ENCODE measurements around the gene TRDMT1.

The TRDMT1 gene

DNA sequence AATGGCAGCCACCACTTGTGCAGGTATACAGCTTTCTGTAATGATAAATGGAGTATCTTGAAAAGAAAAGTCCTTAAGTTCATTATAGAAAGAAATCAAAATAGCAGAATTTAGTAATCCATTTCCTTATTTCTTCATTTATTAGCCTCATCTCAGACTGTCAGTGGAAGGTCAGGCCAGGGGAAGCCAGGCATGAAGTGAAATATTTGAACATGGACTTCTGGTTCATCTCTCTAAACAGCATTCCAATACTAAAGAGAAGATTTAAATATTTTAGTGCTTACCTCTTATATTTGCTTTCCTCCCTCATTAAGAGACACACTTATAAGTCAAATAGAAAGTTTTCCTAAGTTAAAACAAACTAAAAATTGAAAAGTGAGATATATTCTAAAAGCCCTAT, 26.8 kb downstream of the TRDMT1 start:
- no peak for DNase-seq (ENCODE audit: low read depth)

DNA sequence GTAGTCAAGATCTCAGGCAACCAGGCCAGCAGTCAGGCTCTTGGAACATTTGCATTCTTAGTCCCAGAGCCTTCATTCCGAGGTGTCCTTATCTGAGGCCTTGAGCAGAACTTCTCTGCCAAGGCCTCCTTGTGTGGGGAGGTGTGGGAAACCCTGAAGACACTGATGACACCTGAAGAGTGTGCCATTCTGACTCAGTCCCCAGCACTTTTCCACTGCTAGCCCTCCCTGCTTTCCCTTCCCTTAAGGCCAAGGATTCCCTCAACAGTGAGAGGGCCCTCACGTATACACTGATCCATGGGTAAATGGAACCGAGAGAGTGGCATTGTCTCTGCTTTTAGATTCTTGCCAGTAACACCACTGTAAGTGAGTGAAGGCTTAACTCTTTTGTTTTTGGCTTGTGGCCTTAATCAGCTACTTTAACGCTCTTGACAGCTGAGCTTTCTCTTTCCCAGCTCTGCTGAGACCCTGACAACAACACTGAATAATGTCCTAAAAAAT, 30.3 kb downstream of the TRDMT1 start:
- DNase-seq (ENCODE audit: low read depth): no peak

DNA sequence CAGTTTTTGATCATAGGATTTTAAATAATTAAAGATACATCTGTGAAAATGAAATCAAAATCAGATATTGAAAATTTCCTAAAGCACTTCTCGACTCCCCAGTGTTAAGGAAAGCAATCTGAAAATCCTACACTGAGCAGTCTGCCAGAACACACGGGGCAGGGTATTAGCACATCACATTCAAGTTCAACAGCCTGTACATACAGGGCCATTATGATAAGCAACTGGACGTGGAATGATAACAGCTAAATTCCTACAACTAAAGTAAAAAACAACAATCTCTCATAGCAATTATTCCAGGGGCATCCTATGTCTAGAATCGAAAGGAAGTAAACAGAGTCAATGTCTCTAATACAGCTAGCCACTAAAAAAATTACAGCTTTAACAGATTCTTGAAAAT, 31.7 kb downstream of the TRDMT1 start:
- no peak for DNase-seq (ENCODE audit: low read depth)

DNA sequence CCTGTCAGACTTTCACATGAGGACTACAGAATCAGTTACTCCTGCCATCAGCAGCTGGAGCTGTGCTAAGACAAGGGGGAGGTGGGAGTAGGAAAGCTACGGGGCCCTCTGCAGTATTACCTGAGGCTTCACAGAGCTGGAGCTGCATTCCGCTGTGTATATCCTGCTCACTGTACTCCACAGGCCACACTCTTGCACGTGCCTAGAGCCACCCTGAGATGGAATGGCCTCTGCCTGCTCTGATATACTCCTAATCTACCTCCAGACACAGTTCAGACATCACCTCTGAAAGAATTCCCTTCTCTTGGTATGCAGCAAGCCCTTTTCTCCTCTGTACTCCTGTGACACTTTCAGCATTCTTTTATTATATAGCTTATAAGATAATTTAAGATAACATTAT, 34.8 kb downstream of the TRDMT1 start:
- DNase-seq (ENCODE audit: low read depth): no peak

DNA sequence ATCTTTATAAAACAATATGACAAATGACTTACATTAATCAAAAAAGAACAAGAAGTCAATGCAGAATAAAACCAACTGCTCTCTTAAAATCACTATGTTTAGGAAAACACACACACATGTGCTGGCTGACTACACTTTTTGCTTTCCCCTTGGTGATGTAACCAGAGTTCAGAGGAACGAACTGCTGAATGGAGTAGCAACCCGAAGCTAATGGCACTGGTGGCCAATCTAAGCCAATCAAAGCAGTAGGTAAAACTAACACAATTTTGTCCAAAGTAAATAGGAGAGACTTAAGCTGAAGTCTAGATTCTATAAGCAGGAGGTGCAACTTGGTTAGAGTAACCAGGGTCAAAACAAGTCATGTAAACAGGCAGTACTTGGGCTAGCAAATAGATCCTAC, 38.6 kb downstream of the TRDMT1 start:
- no peak for DNase-seq (ENCODE audit: low read depth)

DNA sequence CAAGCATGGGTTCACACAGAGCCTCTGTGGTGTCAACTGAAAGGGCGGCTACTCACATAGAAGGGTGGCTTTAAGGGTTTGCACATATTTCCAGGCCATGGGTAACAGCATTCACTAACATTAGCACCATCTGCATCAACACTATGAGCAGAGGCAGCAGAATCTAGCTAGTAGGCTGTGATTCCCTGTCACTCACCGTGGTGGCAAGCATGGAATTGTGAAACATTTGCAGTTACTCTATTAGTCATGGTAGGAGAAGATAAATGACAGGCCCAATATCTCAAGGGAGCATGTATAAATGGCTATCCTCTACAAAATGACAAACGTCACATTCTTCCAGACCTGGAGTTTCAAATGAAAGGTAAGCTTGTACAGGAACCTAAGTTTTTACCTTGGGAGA, 39.7 kb downstream of the TRDMT1 start:
- DNase-seq (ENCODE audit: low read depth): no peak

DNA sequence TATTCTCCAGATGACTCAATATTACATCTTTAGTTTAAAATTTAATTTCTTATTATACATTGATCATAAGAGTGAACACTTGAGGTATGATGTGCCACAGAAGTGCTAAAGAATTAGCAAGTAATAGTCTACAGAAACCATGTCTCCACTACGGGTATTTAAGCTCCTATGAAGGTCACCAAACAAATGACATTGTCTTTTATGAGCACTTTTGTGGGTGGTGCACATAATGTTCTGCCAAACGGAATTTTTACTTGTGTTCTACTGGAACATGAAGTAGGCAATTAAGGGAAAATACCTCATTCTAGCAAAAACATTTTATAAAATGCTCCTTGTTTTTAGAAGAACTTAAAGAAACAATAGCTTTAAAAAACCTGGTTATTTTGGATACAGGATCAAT, 44.4 kb downstream of the TRDMT1 start:
- DNase-seq (ENCODE audit: low read depth): no peak

DNA sequence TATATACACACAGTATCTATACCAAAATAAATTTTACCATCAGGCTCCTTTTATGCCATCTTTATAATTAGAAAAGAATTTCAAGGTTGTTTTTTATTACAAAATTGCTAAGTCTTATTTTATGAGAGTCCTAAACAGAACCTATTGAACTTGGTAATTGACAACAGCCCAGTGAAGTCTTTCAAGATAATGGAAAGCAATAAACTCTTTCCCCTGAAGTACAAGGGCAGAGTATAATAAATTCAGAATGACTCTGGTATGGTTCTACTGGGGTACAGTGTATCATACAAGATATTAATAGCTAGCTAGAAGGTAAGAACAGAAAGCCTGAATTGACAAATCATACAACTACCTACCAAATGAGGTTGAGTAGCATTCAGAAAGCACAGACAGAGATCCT, 45.6 kb downstream of the TRDMT1 start:
- DNase-seq (ENCODE audit: low read depth): no peak

DNA sequence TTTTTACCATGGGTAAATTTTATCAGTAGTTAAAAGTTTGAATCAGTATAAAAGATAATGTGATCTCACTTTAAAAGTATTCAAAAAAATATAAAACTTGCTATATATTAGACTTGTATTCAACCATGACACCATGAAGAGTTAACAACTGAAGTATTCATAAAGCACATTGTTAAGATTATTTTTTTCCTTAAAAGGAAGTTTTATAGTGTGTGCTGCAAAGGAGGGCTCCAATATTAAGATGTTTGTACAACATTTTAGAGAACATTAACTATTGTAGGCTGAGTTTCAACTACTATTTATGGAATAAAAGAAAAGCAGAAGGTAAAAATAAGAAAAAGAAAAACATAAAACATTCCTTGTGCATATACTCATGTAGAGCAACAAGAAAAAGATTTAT, 47.4 kb downstream of the TRDMT1 start:
- DNase-seq (ENCODE audit: low read depth): no peak

DNA sequence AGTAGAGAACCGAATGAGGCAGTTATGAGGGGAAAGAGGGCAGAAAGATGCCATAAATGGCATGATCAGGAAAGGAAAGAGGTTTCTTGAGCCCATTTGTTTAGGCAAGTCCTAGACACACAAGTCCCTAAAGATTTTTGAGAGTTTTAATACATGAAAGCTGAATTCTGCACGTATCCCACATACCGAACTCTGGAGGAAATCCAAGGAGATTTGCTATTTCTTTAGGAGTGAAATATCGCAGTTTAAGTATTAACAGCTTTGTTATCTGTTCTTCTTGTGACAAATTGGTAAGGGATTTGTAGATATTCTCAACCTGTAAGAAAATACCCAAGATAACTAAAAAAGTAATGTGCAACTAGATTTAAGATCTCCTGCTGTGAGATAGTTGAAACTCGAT, 48.2 kb downstream of the TRDMT1 start:
- no peak for DNase-seq (ENCODE audit: low read depth)

DNA sequence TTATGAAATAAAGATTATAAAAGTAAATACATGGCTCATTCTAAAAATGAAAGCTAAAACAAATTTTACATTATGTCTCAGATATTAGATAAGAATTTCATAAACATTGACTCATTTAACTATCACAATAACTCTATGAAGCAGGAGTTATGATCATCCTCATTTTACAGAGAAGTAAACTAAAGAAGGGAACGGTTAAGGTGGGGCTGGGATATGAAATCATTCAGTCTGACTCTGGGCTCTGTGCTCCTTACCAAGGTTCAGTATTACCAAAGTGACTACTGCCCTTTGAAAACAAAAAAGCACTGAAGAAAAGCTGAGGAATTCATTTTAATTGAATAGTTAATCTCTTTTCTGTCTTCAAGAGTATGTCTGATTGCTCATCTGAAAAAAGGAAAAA, 49.8 kb downstream of the TRDMT1 start:
- DNase-seq (ENCODE audit: low read depth): no peak

DNA sequence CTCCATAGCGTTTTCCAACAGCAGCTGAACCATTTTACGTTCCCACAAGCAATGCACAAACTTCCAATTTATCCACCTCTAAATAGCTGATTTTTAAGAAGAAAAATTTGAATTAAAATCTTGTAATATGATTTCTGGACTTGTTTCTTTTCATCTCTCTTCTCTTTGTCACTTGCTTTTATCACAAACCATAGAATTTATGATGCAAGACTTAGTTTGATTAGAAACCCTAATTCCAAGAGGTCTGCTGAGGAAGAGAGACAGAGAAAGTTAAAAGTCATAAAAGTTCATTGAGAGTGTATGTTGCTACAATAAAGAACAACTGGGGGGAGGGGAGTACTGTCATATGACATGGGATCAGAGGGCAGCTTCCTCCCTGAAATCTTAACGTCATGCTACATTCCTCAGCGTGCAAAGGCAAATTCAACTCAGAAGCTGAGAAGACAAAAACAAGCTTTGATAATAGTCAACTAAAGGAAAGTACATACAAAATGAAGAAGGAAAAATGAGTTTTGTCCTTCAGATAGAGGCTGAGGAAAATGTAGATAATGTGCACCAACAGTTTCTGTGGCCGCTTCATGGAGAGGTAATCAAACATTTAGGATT, 53.5 kb downstream of the TRDMT1 start:
- DNase-seq (ENCODE audit: low read depth): no peak

DNA sequence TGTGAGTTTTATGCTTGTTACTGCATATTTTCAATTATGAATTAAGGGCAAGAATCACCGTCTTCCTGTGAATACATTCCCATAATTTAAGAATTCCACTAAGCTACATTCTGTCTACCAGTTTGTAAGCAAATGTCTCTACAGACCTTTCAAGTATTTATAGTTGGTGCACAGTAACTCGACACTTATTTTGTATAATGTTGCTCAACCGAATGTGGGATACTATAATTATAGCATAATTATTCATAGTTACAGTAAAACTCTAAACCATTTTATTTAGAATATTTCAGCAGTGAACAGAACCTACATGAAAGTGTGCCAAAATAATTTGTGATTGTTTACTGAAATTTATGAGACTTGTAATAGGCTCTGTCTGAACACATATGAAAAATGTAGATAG, 54.6 kb downstream of the TRDMT1 start:
- no peak for DNase-seq (ENCODE audit: low read depth)

DNA sequence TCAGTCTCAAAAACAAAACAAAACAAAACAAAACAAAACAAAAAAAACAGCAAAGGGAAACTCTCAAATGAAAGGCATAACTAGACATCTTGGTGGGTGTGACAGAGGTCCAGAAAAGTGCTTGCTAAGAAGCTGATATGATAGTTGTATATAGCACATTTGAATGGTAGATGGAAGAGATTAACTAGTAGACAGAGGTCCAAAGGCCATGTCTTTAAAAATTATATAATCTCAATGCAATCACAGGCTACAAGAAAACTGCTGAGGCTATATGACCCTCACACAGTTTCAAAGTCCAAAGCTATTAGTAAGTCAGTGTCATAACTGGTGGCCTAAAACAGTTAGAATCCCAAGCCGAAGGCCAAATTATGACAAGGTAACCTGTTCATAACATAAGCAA, 56.2 kb downstream of the TRDMT1 start:
- DNase-seq (ENCODE audit: low read depth): no peak

DNA sequence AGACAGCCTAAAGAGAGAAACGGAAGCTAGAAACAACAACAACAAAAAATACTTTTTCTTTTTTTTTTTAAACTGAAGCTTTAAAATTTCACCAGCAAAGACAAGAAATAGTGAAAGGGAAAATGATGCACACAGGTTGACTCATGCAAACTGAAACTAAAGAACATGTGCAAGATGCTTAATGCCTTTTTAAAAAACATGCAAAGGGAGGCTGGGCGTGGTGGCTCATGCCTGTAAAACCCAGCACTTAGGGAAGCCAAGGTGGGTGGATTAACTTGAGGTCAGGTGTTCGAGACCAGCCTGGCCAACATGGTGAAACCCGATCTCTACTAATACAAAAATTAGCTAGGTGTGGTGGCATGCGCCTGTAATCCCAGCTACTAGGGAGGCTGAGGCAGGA, 56.7 kb downstream of the TRDMT1 start:
- DNase-seq (ENCODE audit: low read depth): no peak

DNA sequence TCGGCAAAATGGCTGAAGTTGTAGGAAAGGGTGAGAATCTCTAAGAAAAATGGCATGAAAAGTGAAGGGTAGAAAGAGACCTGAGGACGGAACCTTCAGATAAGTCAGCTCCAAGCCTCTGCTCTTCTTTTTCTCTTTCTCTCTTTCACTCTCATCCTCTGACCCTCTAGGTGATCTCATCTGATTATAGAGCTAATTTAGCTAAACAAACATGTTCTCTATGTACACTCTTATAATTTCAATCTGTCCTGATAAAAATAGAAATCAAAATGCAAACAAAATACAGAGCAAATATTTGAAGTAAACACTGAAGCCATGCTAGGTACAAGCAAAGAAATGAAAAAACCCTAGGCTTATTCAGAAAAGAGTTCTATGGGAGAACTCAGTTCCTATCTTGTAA, 57.4 kb downstream of the TRDMT1 start:
- DNase-seq (ENCODE audit: low read depth): no peak

DNA sequence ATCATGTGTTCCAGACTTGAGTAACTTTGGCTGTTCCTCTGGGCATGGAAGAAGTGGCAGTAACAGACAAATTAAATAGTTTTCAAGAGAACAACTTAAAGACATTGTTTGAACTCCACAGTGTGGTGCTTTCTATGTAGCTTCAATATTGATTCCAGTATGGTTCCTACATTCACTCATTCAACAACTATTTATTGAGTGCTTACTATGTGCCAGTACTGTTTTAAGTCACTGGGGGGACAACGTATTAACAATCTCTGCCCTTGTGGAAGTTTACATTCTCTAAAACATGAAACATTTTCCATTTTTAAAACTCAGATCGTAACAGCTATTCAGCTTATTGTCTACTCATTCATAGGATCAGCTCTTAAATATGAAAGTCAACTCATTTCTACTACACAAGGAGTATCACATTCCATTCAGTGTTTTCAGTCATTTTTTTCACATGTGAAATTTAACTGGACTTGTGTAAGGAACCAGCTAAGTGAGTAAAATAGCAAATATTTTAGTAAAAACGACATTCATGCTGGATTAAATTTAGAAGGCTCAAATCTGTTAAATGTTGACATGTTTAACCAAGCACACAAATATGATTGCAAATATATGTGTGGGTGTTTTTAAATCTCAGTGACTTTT, 58.3 kb downstream of the TRDMT1 start:
- DNase-seq (ENCODE audit: low read depth): no peak

DNA sequence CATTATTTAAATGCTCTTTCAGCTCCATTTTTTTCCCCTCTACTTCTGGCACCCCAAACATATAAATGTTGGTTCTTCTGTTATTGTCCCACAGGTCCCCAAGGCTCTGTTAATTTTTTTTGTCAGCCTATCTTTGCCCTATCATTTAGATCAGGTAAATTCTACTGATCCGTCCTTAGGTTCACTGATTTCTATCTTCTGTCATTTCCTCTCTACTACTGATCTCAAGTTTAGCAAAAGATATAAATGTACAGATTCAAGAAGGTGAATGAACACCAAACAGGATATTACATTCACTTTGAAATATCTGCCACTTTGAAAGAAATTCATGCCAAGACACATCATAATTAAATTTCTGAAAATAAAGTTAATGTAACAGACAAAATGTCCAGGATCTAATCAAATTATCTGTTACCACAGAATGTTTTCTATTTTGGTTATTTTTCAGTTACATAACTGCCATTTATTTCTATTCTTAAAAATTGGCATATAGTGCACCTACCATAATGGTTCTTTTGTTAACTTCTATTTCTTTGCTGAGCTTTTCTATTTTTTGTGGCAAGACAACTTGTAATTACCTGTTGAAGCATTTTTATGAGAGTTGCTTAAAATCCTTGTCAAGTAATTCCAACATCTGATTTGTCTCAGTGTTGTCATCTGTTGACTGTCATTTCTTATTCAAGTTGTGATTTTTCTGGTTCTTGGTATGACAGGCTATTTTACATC, 59.8 kb downstream of the TRDMT1 start:
- no peak for DNase-seq (ENCODE audit: low read depth)

DNA sequence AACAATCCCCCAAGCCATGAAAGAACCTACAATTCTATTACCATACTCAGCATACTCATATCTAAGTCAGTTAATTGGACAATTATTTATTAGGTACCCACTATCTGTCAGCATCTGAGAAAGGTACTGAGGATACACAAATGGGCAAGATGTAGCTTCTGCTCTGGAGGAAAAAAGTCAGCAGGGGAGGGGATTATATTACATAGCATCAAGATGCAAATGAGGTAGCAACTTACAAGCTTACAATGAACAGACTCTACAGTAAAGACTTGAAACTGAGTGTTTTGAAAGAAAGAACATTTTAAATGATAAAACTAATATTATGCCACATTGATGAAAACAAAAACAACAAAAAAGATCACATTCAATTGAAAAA, 61.1 kb downstream of the TRDMT1 start:
- DNase-seq (ENCODE audit: low read depth): no peak

DNA sequence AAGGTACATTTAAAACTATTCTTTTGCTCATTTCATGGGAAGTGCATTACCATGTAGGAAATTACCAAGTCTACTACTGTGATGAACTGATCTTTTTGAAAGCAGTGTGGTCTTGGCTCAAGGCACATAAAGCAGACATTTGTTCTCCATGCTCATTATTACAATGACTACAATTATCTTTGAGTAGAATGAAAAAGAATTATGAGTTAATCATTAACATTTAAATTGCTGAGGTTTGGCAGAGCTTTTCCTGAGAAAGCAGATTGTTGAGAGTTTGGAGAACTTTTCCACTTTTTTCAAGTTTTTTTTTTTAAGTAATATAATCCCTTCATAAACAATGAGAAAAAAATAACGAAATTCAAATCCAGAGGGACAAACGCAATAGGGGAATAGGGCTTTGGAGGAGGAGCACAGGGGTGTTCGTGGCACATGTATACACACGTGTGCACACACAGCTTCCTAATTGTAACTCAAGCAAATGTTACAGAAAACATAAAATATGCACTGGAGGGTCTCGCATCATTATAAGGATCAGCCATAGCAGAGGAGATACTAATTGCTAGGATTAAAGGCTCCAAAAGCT, 62.9 kb downstream of the TRDMT1 start:
- no peak for DNase-seq (ENCODE audit: low read depth)

DNA sequence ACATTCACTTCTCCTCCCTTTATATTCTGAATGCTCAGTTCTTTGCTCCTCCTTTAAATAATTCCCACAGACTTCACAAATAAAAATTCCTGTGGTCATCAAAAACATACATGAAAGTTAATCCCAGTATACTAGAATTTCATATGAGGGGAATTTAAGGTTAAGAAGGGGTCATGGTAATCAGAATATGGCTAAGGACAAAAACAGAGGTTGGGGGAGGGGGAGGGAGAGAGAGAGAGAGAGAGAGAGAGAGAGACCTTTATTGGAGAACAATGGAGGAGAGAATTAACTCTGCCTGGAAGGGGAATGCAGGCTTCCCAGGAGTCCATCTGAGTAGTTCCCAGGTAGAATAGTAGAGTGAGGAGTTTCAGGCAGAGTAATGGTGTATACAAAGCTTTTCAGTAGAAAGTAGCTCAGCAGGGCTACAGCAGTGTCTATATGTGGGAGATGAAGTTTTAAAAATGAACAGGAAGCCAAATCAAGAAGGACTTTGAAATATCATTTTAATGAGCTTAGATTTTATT, 66.7 kb downstream of the TRDMT1 start:
- DNase-seq (ENCODE audit: low read depth): no peak

DNA sequence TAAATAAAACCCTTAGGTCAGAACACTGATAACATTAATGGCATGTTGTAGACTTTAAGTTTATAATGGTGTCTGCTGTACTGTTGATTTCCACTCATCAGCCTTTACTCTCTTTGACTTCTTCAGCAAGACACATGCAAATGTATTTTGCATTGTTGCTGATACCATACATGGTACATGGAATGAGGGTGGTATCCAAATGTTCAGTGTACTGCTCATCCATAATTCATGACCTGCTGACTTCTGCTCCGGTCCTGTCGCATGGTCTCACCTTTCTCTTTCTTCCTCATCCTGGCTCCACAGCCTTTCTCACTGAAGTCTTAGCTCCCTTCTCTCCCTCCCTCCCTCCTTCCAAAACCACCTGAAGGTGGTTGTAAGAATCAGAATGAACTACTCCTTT, 67.2 kb downstream of the TRDMT1 start:
- no peak for DNase-seq (ENCODE audit: low read depth)

DNA sequence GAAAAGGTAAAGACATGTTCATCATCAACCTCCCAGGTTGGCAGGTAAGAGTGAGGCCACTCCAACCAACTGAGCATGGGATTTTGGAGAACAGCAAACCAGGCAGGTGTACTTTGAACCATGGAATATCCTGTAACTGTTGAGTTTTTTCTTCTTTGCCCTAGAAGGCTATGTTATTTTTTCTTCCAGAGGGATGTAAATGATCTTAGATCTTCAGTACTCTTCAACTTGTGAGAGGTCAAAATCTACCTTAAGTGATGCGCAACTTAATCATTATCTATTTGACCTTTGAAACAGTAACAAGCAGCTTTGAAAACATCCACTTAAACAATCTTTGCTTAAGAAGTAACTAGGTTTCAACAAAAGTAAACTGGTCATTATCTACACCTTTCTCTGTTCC, 71.7 kb downstream of the TRDMT1 start, which contains the start of gene CUBN:
TSS of gene CUBN (minus strand) at position 71 of the 400 bp plus-strand sequence. CDS start at position 25, 46 bp downstream.
- DNase-seq (ENCODE audit: low read depth): no peak
